ENCODE results near the gene SLBP. TPM values are rescaled to one million over a fixed set of nuclear protein-coding genes. Genes with fewer than 3 reads are reported as not detected.

SLBP gene
- total RNA-seq (10 to 100 TPM in 4 of 6 donors, 1 to 10 TPM in 2; 8.7 to 15.8 (median 10.9) TPM), polyA plus RNA-seq (10 to 100 TPM; 10.1 to 20.2 TPM)

DNA sequence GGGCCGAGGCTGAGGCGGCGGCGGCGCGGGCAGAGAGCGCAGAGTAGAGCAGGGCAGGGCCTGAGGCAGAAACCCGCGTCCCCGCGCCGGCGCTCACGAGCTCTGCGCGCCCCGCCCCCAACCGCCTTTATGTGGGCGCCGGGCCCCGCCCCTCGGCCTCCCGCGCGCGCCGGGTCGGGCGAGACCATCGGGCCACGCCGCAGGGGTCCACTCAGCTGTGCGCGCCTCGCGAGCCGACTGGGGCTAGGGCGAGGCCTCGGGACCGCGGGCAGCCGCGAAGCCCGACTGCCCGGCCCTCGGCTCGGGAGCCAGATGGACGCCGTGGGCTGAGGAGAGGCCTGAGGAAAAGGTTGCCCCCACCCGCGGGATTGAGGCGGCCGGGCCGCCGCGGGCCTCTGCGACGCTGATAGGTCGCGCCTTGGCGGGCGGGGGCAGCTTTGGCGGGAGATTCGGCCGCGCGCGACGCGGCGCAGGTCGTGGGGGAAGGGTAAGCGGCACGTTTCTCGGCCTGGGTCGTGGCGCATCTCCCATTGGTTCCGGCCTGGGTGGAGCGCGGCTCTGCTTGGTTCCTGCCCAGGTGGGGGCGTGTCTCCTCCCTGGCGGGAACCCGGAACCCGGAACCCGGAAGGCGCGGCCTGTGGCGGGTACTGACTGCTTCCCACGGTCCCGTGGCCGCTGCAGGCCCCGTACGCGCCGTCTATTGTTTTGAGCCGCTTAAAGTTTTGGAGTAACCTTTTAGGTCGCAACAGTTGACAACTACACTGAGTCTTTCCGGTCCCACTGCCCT, at the start of gene SLBP:
TSS of gene SLBP (minus strand) at position 104 of the 787 bp plus-strand sequence. CDS start 131 bp downstream, outside the sequence.
- Histone ChIP-seq H3K27ac (peak within 1 kb of the TSS; percentile 100), H3K4me3 (peak within 1 kb of the TSS; percentile 61 to 95 (median 79)), H3K36me3 (peaks cover 0 to 7% (median 0%) of the 10 kb centered on the region in 3 donors), H3K4me1 (peaks cover 0 to 24% (median 22%) of the 10 kb centered on the region in 3 donors), H3K27me3 (no peaks in the 10 kb centered on the region), H3K9me3 (no peaks in the 10 kb centered on the region)
- DNase-seq: peak; percentile 97 to 99 (median 98)
- ATAC-seq: peak; percentile 88 to 96 (median 92)
- intact Hi-C loops (cut with DNase I): no loop called here
- TF ChIP-seq, protein P1, sequence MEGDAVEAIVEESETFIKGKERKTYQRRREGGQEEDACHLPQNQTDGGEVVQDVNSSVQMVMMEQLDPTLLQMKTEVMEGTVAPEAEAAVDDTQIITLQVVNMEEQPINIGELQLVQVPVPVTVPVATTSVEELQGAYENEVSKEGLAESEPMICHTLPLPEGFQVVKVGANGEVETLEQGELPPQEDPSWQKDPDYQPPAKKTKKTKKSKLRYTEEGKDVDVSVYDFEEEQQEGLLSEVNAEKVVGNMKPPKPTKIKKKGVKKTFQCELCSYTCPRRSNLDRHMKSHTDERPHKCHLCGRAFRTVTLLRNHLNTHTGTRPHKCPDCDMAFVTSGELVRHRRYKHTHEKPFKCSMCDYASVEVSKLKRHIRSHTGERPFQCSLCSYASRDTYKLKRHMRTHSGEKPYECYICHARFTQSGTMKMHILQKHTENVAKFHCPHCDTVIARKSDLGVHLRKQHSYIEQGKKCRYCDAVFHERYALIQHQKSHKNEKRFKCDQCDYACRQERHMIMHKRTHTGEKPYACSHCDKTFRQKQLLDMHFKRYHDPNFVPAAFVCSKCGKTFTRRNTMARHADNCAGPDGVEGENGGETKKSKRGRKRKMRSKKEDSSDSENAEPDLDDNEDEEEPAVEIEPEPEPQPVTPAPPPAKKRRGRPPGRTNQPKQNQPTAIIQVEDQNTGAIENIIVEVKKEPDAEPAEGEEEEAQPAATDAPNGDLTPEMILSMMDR (IDR thresholded peaks at IDR 0.05): no peak
- 0 to 1% methylated on average over 70 to 98 of the region's 98 CpGs for WGBS, 2 donors
- FAIRE-seq: no peak

DNA sequence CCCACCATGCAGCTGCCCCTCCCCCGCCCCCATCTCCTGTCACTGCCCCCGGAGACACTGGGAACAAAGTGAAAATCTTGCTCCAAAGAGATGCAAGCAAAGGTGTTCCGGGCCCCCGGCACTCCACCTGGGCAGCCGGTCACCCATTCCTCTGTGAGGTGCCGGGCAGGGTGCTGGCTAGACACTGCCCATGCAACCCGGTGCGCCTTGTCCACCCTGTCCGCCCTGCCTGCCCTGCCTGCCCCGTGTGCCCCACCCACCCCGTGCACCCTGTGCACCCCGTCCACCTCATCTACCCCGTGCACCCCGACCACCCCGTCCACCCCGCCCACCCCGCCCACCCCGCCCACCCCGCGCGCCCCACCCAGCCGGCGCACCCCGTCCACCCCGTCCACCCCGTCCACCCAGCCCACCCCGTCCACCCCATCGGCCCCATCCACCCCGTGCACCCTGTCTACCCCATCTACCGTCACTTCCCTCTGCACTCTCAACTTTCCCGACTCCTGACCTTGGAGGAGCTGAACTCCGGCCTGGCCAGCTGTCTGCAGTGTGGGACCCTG, 49.1 kb upstream of the SLBP start:
- no peaks in the 10 kb centered on the region for H3K27me3 ChIP-seq
- DNase-seq: no peak
- intact Hi-C loops (cut with DNase I): loop anchor here in 1 of 3 donors (5.0 kb wide), 1 partner anchor 41 kb away; no protein-coding TSS in a partner anchor

DNA sequence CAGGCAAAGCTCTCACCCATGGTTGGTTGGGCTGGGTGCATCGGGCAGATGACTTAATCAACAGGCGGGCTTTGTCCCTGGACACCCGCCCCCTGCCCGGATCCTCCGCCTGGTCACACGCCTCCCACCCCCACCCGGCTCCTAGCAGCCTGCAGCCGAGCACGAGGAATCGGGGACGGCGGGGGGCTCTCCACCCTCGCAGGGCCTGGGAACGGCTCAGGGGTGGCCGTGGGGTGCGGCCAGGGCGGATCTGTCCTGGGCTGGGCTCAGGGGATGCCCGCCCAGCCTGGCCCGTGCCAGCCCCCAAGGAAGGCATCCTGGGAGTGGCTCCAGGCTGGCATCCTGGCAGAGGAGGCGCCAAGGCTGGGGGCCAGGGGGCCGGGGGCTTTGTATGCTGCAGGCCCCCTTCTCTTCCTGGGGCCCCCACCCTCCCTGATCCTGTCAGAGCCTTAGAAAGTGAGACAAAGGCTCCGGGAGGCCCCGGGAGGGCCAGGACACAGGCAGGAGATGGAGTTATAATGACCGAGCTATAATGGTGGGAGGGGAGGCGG, 48.5 kb upstream of the SLBP start:
- TF ChIP-seq, protein P1 (IDR thresholded peaks at IDR 0.05): no peak
- Histone ChIP-seq H3K4me1 (no peaks in the 10 kb centered on the region), H3K36me3 (no peaks in the 10 kb centered on the region), H3K9me3 (no peaks in the 10 kb centered on the region), H3K27ac (no peak overlapping the region), H3K4me3 (no peak overlapping the region), H3K27me3 (no peaks in the 10 kb centered on the region)
- ATAC-seq (no peak), FAIRE-seq (no peak), DNase-seq (no peak)
- intact Hi-C loops (cut with DNase I): loop anchor here in 1 of 3 donors (5.0 kb wide), 1 partner anchor 42 kb away; no protein-coding TSS in a partner anchor
- WGBS, 2 donors: 51 to 55% methylated on average over 25 of the region's 25 CpGs

More for the DNA sequence above, 49.1 kb upstream of the SLBP start:
- Histone ChIP-seq H3K4me3 (no peak overlapping the region), H3K36me3 (no peaks in the 10 kb centered on the region), H3K27ac (no peak overlapping the region), H3K4me1 (peaks cover 0 to 2% (median 0%) of the 10 kb centered on the region in 3 donors), H3K9me3 (no peaks in the 10 kb centered on the region)
- TF ChIP-seq, protein P1 (IDR thresholded peaks at IDR 0.05): no peak
- WGBS, 2 donors: 53 to 57% methylated on average over 26 to 31 of the region's 32 CpGs
- ATAC-seq (no peak), FAIRE-seq (no peak)

DNA sequence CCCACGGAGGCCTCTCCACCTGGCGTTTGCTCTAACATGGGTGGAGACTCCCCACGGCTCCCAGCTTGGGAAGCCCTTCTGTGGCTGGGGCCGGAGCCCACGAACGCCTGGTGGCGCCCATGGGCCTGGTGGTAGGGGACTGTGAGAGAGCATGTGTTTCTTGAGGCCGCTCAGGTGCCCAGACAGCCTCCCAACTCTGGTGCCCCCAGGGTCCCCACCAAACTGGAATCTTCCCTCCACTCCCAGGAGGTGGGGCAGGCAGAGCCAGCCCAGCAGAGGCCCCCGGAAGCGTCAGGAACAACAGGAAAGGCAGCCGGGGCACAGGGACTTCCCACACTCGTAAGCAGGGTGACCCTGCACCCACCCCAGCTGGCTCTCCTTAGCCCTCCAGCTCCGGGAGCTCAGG, 47.7 kb upstream of the SLBP start:
- no peak overlapping the region for H3K4me3 ChIP-seq
- no peaks in the 10 kb centered on the region for H3K4me1 ChIP-seq
- TF ChIP-seq, protein P1 (IDR thresholded peaks at IDR 0.05): no peak
- ATAC-seq (peak in 1 of 4 donors; percentile 4), FAIRE-seq (no peak), DNase-seq (no peak)
- no peaks in the 10 kb centered on the region for H3K9me3 ChIP-seq
- intact Hi-C loops (cut with DNase I): loop anchor here in 1 of 3 donors (5.0 kb wide), 1 partner anchor 42 kb away; no protein-coding TSS in a partner anchor
- 79 to 85% methylated on average over 13 of the region's 13 CpGs for WGBS, 2 donors
- H3K36me3 ChIP-seq: no peaks in the 10 kb centered on the region
- H3K27ac ChIP-seq: no peak overlapping the region
- H3K27me3 ChIP-seq: no peaks in the 10 kb centered on the region

Measured in pancreas (tissue), 10 donors.